Measurements from ENCODE around the gene ADARB1. TPM values are rescaled to one million over a fixed set of nuclear protein-coding genes. Genes with fewer than 3 reads are reported as not detected.

ADARB1 gene
- total RNA-seq, 1 experiment from 2014 or later: 12.1 TPM

DNA sequence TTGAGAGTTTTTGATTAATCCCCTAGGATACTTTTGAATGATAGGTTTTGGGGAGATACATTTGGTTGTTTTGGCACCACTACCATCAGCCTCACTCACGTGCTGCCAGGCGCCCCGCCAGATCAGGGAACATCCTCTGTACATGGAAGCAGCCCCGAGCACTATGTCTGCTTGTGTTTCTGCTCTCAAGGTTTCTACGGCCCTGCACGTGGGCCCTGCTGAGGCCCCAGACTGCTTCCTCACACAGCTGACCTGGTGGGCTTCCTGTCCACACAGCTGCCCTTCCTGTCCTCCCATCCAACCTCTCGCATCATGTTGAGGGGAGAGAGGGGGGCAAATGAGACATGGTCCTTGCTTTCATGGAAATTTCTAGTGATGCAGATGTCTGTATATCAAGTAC lies 20.0 kb downstream of the ADARB1 start:
- no peaks in the 10 kb centered on the region for H3K9me2 ChIP-seq (ENCODE audit: insufficient read depth)
- CTCF ChIA-PET: no interaction called here
- intact Hi-C loops (cut with micrococcal nuclease; ENCODE audit: unreplicated experiment): no loop called here

GRCh38 chr21:45095505-45095904 lies 21.1 kb downstream of the ADARB1 start:
- H3K9me3 ChIP-seq (ENCODE audit: insufficient read depth, low read depth): no peaks in the 10 kb centered on the region
- H2AFZ ChIP-seq: no peak overlapping the region
- H3K4me2 ChIP-seq: no peak overlapping the region
- intact Hi-C loops (cut with micrococcal nuclease; ENCODE audit: unreplicated experiment): no loop called here
- no peaks in the 10 kb centered on the region for H3K79me2 ChIP-seq (ENCODE audit: low read depth)
- H3K27ac ChIP-seq: no peak overlapping the region
- H3K4me1 ChIP-seq (replicated peaks; ENCODE audit: insufficient read depth): no peaks in the 10 kb centered on the region
- ChIA-PET POLR2A (ENCODE audit: unreplicated experiment) (no interaction called here), CTCF (no interaction called here)
- H3K4me3 ChIP-seq: no peak overlapping the region
- H3K9me2 ChIP-seq (ENCODE audit: insufficient read depth): no peaks in the 10 kb centered on the region
- BruUV-seq (replicated peaks): no TSS peak
- no peaks in the 10 kb centered on the region for H3K36me3 ChIP-seq (ENCODE audit: low read depth)
- no peaks in the 10 kb centered on the region for H3K27me3 ChIP-seq (ENCODE audit: insufficient read depth, low read depth)
- no peak for DNase-seq
- H3F3A ChIP-seq (ENCODE audit: insufficient read depth, low read depth): no peaks in the 10 kb centered on the region
- TF ChIP-seq EZH2 (IDR thresholded peaks at IDR 0.05; ENCODE audit: low read depth) (no peak), CTCF (conservative IDR thresholded peaks at IDR 0.05) (no peak)
- no peaks in the 10 kb centered on the region for H4K20me1 ChIP-seq (ENCODE audit: insufficient read depth)

More for the DNA sequence above, 20.0 kb downstream of the ADARB1 start:
- Histone ChIP-seq H4K20me1 (ENCODE audit: insufficient read depth) (no peaks in the 10 kb centered on the region), H3F3A (ENCODE audit: insufficient read depth, low read depth) (no peaks in the 10 kb centered on the region), H3K27ac (no peak overlapping the region), H3K9me3 (ENCODE audit: insufficient read depth, low read depth) (no peaks in the 10 kb centered on the region), H3K4me1 (replicated peaks; ENCODE audit: insufficient read depth) (no peaks in the 10 kb centered on the region), H3K4me2 (no peak overlapping the region), H3K36me3 (ENCODE audit: low read depth) (no peaks in the 10 kb centered on the region), H2AFZ (no peak overlapping the region), H3K4me3 (no peak overlapping the region), H3K27me3 (ENCODE audit: insufficient read depth, low read depth) (no peaks in the 10 kb centered on the region), H3K79me2 (ENCODE audit: low read depth) (no peaks in the 10 kb centered on the region)
- BruUV-seq (replicated peaks): no TSS peak
- POLR2A ChIA-PET (ENCODE audit: unreplicated experiment): no interaction called here
- TF ChIP-seq CTCF (conservative IDR thresholded peaks at IDR 0.05): no peak
- no peak for TF ChIP-seq EZH2 (IDR thresholded peaks at IDR 0.05; ENCODE audit: low read depth)
- DNase-seq: no peak

GRCh38 chr21:45096217-45096616 lies 21.8 kb downstream of the ADARB1 start:
- no peaks in the 10 kb centered on the region for H3K9me3 ChIP-seq (ENCODE audit: insufficient read depth, low read depth)
- no peak overlapping the region for H3K27ac ChIP-seq
- no peaks in the 10 kb centered on the region for H3K4me1 ChIP-seq (replicated peaks; ENCODE audit: insufficient read depth)
- no peak overlapping the region for H3K4me3 ChIP-seq
- no TSS peak for BruUV-seq (replicated peaks)
- H3F3A ChIP-seq (ENCODE audit: insufficient read depth, low read depth): no peaks in the 10 kb centered on the region
- no peaks in the 10 kb centered on the region for H3K79me2 ChIP-seq (ENCODE audit: low read depth)
- DNase-seq: no peak
- no peak overlapping the region for H3K4me2 ChIP-seq
- CTCF ChIA-PET: no interaction called here
- POLR2A ChIA-PET (ENCODE audit: unreplicated experiment): no interaction called here
- no peak overlapping the region for H2AFZ ChIP-seq
- H3K9me2 ChIP-seq (ENCODE audit: insufficient read depth): no peaks in the 10 kb centered on the region
- H3K36me3 ChIP-seq (ENCODE audit: low read depth): no peaks in the 10 kb centered on the region
- no peaks in the 10 kb centered on the region for H3K27me3 ChIP-seq (ENCODE audit: insufficient read depth, low read depth)
- intact Hi-C loops (cut with micrococcal nuclease; ENCODE audit: unreplicated experiment): no loop called here
- TF ChIP-seq EZH2 (IDR thresholded peaks at IDR 0.05; ENCODE audit: low read depth): no peak
- no peaks in the 10 kb centered on the region for H4K20me1 ChIP-seq (ENCODE audit: insufficient read depth)

GRCh38 chr21:45097827-45098387 lies 23.5 kb downstream of the ADARB1 start:
- intact Hi-C loops (cut with micrococcal nuclease; ENCODE audit: unreplicated experiment): no loop called here
- POLR2A ChIA-PET (ENCODE audit: unreplicated experiment): no interaction called here
- Histone ChIP-seq H3K4me2 (no peak overlapping the region), H3K4me1 (replicated peaks; ENCODE audit: insufficient read depth) (no peaks in the 10 kb centered on the region), H3F3A (ENCODE audit: insufficient read depth, low read depth) (no peaks in the 10 kb centered on the region), H3K27ac (no peak overlapping the region), H3K4me3 (no peak overlapping the region), H3K9me3 (ENCODE audit: insufficient read depth, low read depth) (no peaks in the 10 kb centered on the region), H3K36me3 (ENCODE audit: low read depth) (no peaks in the 10 kb centered on the region), H3K9me2 (ENCODE audit: insufficient read depth) (no peaks in the 10 kb centered on the region), H3K79me2 (ENCODE audit: low read depth) (no peaks in the 10 kb centered on the region), H4K20me1 (ENCODE audit: insufficient read depth) (no peaks in the 10 kb centered on the region), H2AFZ (no peak overlapping the region), H3K27me3 (ENCODE audit: insufficient read depth, low read depth) (no peaks in the 10 kb centered on the region)
- CTCF ChIA-PET: no interaction called here
- TF ChIP-seq EZH2 (IDR thresholded peaks at IDR 0.05; ENCODE audit: low read depth) (no peak), CTCF (conservative IDR thresholded peaks at IDR 0.05) (no peak)
- DNase-seq: no peak
- BruUV-seq (replicated peaks): no TSS peak
